HepG2 (cell line): ENCODE data around the gene CBY1. TPM values are rescaled to one million over a fixed set of nuclear protein-coding genes. Genes with fewer than 3 reads are reported as not detected.

Source experiments
- ATAC-seq: fragments of 200-7000 bp; cut with Tn5 transposase; 3 replicates; pipeline ENCODE4 v1.9.1; 2020; ENCODE audit warnings: mild to moderate bottlenecking, moderate library complexity
- BruUV-seq: library from RNA; stranded (reverse); fragments of 400-500 nt; replicated peaks from 2 replicates; lab custom pipeline; 2021; lab: Mats Ljungman, UMichigan
- CTCF ChIA-PET: fragments of 300-600 bp; formaldehyde crosslinking; extraction: SDS; loops from one replicate; lab custom pipeline; 2021; ENCODE audit warnings: low total read pairs, inconsistent platforms, low intra/inter-chr PET ratio; lab: Yijun Ruan, JAX
- POLR2A ChIA-PET: fragments of 350-600 bp; sonication (Branson Sonifier 250); formaldehyde crosslinking; loops from one replicate; lab custom pipeline; 2020; ENCODE audit warnings: antibody characterized with exemption, inconsistent platforms; lab: Yijun Ruan, JAX
- DNase-seq: peaks from one replicate; pipeline ENCODE4 v3.0.0-alpha.2; 2015; ENCODE audit warnings: low spot score
- FAIRE-seq: peaks from 3 replicates; lab custom pipeline; 2011; peaks lifted over from hg19 to GRCh38; lab: Jason Lieb, UNC
- H2AFZ ChIP-seq: one replicate; pipeline ENCODE4 v1.6.1; 2011; ENCODE audit warnings: low read length, inconsistent platforms
- H3K27ac ChIP-seq: fragments of 300-600 bp; 3 replicates; pipeline ENCODE4 v1.8.0; 2011; ENCODE audit warnings: mixed run types, mild to moderate bottlenecking, mixed read lengths, low read length, inconsistent platforms; ENCODE audit not compliant: insufficient read depth; ENCODE audit errors: extremely low read length
- H3K27me3 ChIP-seq, 2 experiments: fragments of 200-600 bp in 1 of 2; 2 replicates in 1 of 2; 3 replicates in 1 of 2; pipeline versions ENCODE4 v1.6.0 to v1.8.0; 2011; ENCODE audit warnings: low read length in 2 of 2, mild to moderate bottlenecking in 2 of 2, moderate library complexity in 2 of 2, inconsistent platforms in 1 of 2; ENCODE audit not compliant: insufficient read depth in 2 of 2, control insufficient read depth in 1 of 2
- H3K36me3 ChIP-seq, 2 experiments: fragments of 200-600 bp in 1 of 2; replicated peaks in 1 of 2; 2 replicates in 1 of 2; 3 replicates in 1 of 2; pipeline versions ENCODE4 v1.5.1 to v1.8.0; 2011; ENCODE audit warnings: low read length in 2 of 2, inconsistent platforms in 1 of 2; ENCODE audit not compliant: insufficient read depth in 2 of 2, control insufficient read depth in 1 of 2
- H3K4me1 ChIP-seq: 2 replicates; pipeline ENCODE4 v1.5.1; 2012; ENCODE audit warnings: low read length, inconsistent platforms; ENCODE audit not compliant: insufficient read depth
- H3K4me2 ChIP-seq: 2 replicates; pipeline ENCODE4 v1.6.0; 2011; ENCODE audit warnings: low read depth, low read length, inconsistent platforms
- H3K4me3 ChIP-seq, 3 experiments: fragments of 200-600 bp in 1 of 3; sonication (generic), shearing (Covaris generic) in 1 of 3; replicated peaks in 1 of 3; 2 replicates each; pipeline ENCODE4 v1.5.1; 2011 to 2016; ENCODE audit warnings: low read length in 3 of 3, inconsistent platforms in 2 of 3, low read depth in 2 of 3, mild to moderate bottlenecking in 2 of 3, control low read depth in 1 of 3, mixed read lengths in 1 of 3; ENCODE audit not compliant: insufficient read depth in 1 of 3
- H3K79me2 ChIP-seq: one replicate; pipeline ENCODE4 v1.6.1; 2011; ENCODE audit warnings: low read length, inconsistent platforms; ENCODE audit not compliant: insufficient read depth
- H3K9ac ChIP-seq: 2 replicates; pipeline ENCODE4 v1.6.0; 2011; ENCODE audit warnings: mild to moderate bottlenecking, low read depth, low read length, inconsistent platforms; ENCODE audit not compliant: insufficient read depth
- H3K9me3 ChIP-seq: 2 replicates; pipeline ENCODE4 v1.5.1; 2012; ENCODE audit warnings: mild to moderate bottlenecking, low read length
- H4K20me1 ChIP-seq: 2 replicates; pipeline ENCODE4 v1.6.0; 2011; ENCODE audit warnings: inconsistent platforms, mild to moderate bottlenecking, low read length, moderate library complexity; ENCODE audit not compliant: insufficient read depth
- ATF2 ChIP-seq: sonication (generic); formaldehyde crosslinking; IDR thresholded peaks from 2 replicates; pipeline ENCODE4 v1.4.0; 2020; ENCODE audit warnings: missing genetic modification reagents
- ELK4 ChIP-seq: sonication (generic); formaldehyde crosslinking; IDR thresholded peaks from 2 replicates; pipeline ENCODE4 v1.9.0; 2021; ENCODE audit warnings: missing genetic modification reagents, borderline replicate concordance
- JDP2 ChIP-seq: sonication (generic); formaldehyde crosslinking; IDR thresholded peaks from 2 replicates; pipeline ENCODE4 v1.8.1; 2022; ENCODE audit warnings: missing genetic modification reagents, borderline replicate concordance
- SMARCC2 ChIP-seq: fragments of 450-650 bp; IDR thresholded peaks from 2 replicates; pipeline ENCODE4 v1.6.1; 2017; ENCODE audit warnings: antibody characterized with exemption, mild to moderate bottlenecking
- ZBTB21 ChIP-seq: sonication (generic); formaldehyde crosslinking; IDR thresholded peaks from 2 replicates; pipeline ENCODE4 v1.4.0; 2020; ENCODE audit warnings: missing genetic modification reagents
- ZGPAT ChIP-seq: IDR thresholded peaks from 2 replicates; pipeline ENCODE4 v1.6.1; 2016; ENCODE audit warnings: mild to moderate bottlenecking
- ZNF318 ChIP-seq: sonication (generic); formaldehyde crosslinking; IDR thresholded peaks from 2 replicates; pipeline ENCODE4 v1.4.0; 2020; ENCODE audit warnings: mild to moderate bottlenecking, missing genetic modification reagents
- ZNF75D ChIP-seq: sonication (generic); formaldehyde crosslinking; IDR thresholded peaks from 2 replicates; pipeline ENCODE4 v1.8.1; 2023; ENCODE audit warnings: missing genetic modification reagents, mild to moderate bottlenecking, borderline replicate concordance
- WGBS: methylation state at CpG from one replicate; pipeline ENCODE4 v1.1.6; 2017; ENCODE audit warnings: low lambda C conversion rate; 5-methylcytosine and 5-hydroxymethylcytosine counted together
- in situ Hi-C: cut with HindIII; loops from 2 replicates; pipeline ENCODE4 v1.10.0; 2017; ENCODE audit warnings: low pct_unique_long_range_greater_than_20kb; ENCODE audit not compliant: extremely low pct_ligation_motif_present
- intact Hi-C: fragments of 100-400 bp; cut with micrococcal nuclease; formaldehyde crosslinking; loops from one replicate; pipeline ENCODE4 v1.10.0; 2022; ENCODE audit not compliant: unreplicated experiment
- polyA plus RNA-seq, 8 experiments: library from polyadenylated mRNA; depleted of rRNA in 3 of 8; stranded (reverse) in 7 of 8; unstranded in 1 of 8; fragments of >200 nt; fragmentation: Illumina TruSeq in 4 of 8; extraction: Trizol in 4 of 8; gene quantifications; 2 replicates each; pipeline versions ENCODE4 v1.2.1 to v1.2.3, GENCODE V29; 2011 to 2016; ENCODE audit warnings: low read depth in 4 of 8, missing spikeins in 1 of 8, mixed read lengths in 1 of 8; ENCODE audit not compliant: insufficient read depth in 1 of 8
- total RNA-seq, 5 experiments: library from RNA; depleted of rRNA; stranded (reverse); fragments of >200 nt; fragmentation: Illumina TruSeq; extraction: Trizol; gene quantifications; 2 replicates each; pipeline ENCODE4 v1.2.3, GENCODE V29; 2016; ENCODE audit warnings: low read depth in 1 of 5

The CBY1 gene
- total and polyA plus RNA-seq, 2 of the 13 experiments (the other 11 are each of a cell fraction or from before 2014, with no cell fraction given) = 19.7 to 20.3 TPM

- Histone ChIP-seq H3K79me2 (no peaks in the 10 kb centered on the region), H3K36me3 (no peaks in the 10 kb centered on the region), H3K27ac (no peak overlapping the region), H2AFZ (no peak overlapping the region), H3K9me3 (no peaks in the 10 kb centered on the region), H4K20me1 (no peaks in the 10 kb centered on the region; the same call in 1 of the 2 replicates), H3K27me3 (no peaks in the 10 kb centered on the region), H3K4me1 (peaks cover 18% of the 10 kb centered on the region), H3K9ac (no peak overlapping the region), H3K4me2 (no peak overlapping the region), H3K4me3 (no peak overlapping the region)
- ChIA-PET POLR2A (no interaction called here), CTCF (no interaction called here)
- DNase-seq (no peak), ATAC-seq (no peak), FAIRE-seq (no peak)
- in situ Hi-C loops = no loop called here
- BruUV-seq = no TSS peak
- no peak for TF ChIP-seq ZBTB21 (CRISPR knock-in tag)
- no peak for TF ChIP-seq ZNF75D (CRISPR knock-in tag)
- no peak for TF ChIP-seq ELK4 (CRISPR knock-in tag)
- TF ChIP-seq JDP2 (CRISPR knock-in tag) = no peak
- no peak for TF ChIP-seq ZGPAT (CRISPR knock-in tag)
- TF ChIP-seq ZNF318 = no peak
- TF ChIP-seq ATF2 = no peak
- TF ChIP-seq SMARCC2 = no peak
- WGBS = 97% methylated on average over 1 of the region's 1 CpG
- intact Hi-C loops = no loop called here
These were observed 38.2 kb upstream of the CBY1 start for GRCh38 chr22:38618258-38618657.
